Measurements from ENCODE around the gene MPIG6B. TPM values are rescaled to one million over a fixed set of nuclear protein-coding genes. Genes with fewer than 3 reads are reported as not detected.

The MPIG6B gene
- total RNA-seq, 1 donor from 2014 or later = not detected

DNA sequence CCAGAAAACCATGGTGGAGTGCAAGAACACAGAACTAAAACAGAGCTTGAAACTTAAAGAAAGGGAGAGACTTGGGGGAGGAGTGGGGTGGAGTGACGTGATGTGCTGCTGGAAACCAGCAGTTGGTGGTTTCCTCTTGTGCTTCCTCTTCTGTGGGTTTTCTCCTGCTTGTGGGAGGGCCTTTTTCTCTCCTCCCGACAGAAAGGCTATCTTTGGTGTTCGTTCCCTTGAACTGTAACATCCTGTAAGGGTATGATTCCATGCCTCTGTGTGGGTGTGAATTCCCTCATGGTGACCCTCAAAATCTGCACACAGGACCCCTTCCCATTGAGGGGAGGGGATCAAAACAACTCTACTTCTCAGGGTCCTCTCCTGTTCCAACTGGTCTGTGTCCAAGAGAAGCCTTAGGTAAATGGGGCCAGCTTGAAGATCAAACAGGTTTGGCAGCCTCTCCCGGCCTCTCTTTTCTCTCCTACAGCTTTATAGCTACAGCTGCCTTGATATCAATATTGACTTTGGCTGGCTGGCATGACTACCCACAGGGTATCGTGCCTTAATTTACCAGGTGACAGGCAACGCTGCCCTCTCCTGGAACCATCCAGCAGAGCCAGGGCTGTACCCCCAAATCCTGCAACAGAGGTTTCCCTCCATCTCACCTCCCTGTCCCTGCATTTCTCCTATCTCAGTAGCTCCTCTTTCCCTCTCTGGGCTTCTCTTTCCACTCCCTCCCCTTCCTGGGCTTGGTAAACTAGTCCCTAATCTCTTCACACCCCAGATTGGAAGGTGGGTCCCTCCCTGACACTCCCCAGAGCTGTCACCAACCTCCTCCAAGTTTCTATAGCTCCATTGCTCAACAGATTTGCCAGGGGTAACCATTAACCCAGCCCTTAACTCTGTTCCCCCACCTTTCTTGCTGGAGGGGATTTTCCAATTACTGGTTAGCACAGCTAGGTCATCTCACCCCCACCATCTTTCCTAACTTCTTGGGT is 15.1 kb downstream of the MPIG6B start:
- H3K27ac Mint-ChIP-seq (ENCODE audit: unreplicated experiment) = peak overlapping the region; percentile 97
- peaks cover 53% of the 10 kb centered on the region for H3K4me1 Mint-ChIP-seq (ENCODE audit: low read depth)
- peaks cover 13% of the 10 kb centered on the region for H3K36me3 Mint-ChIP-seq (ENCODE audit: low read depth)
- H3K9me3 Mint-ChIP-seq (ENCODE audit: low read depth) = no peaks in the 10 kb centered on the region
- TF ChIP-seq, protein P1, sequence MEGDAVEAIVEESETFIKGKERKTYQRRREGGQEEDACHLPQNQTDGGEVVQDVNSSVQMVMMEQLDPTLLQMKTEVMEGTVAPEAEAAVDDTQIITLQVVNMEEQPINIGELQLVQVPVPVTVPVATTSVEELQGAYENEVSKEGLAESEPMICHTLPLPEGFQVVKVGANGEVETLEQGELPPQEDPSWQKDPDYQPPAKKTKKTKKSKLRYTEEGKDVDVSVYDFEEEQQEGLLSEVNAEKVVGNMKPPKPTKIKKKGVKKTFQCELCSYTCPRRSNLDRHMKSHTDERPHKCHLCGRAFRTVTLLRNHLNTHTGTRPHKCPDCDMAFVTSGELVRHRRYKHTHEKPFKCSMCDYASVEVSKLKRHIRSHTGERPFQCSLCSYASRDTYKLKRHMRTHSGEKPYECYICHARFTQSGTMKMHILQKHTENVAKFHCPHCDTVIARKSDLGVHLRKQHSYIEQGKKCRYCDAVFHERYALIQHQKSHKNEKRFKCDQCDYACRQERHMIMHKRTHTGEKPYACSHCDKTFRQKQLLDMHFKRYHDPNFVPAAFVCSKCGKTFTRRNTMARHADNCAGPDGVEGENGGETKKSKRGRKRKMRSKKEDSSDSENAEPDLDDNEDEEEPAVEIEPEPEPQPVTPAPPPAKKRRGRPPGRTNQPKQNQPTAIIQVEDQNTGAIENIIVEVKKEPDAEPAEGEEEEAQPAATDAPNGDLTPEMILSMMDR (IDR thresholded peaks at IDR 0.05) = peak; percentile 44
- no peaks in the 10 kb centered on the region for H3K27me3 Mint-ChIP-seq (ENCODE audit: low read depth)
- DNase-seq (ENCODE audit: low spot score) = no peak
- H3K4me3 Mint-ChIP-seq (ENCODE audit: unreplicated experiment) = peak overlapping the region; percentile 100

DNA sequence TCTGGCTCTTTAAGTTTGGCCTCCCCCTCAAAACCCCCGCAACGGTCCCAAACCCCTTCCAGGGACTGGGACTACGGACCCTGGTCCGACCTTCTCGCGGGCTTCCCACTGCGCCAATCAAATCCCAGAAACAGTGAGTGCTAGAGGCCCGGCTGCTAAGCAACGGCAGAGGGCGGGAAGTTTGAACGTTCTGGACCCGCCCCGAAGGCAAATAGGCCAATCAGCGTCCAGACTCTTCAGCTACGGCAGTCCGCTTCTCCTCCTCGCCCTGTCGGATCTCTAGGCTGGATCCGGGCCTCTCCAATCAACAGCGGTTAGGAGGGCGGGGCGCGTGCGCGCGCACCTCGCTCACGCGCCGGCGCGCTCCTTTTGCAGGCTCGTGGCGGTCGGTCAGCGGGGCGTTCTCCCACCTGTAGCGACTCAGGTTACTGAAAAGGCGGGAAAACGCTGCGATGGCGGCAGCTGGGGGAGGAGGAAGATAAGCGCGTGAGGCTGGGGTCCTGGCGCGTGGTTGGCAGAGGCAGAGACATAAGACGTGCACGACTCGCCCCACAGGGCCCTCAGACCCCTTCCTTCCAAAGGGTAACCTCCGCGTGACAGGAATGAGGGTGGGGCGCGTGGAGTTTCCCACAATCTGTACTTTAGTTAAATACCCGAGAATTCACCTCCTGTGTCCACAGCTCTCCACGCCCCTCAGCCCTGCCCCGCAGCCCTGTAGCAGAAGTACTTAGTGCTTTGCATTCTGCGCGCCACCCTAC is 16.6 kb downstream of the MPIG6B start, which contains the start of gene MSH5:
Gene MSH5, plus strand, starts transcription at position 367 of the 758 bp plus-strand sequence. CDS start 462 bp downstream, outside the sequence.
- H3K36me3 Mint-ChIP-seq (ENCODE audit: low read depth) = peaks cover 5% of the 10 kb centered on the region
- DNase-seq (ENCODE audit: low spot score) = peak; percentile 99
- no peaks in the 10 kb centered on the region for H3K9me3 Mint-ChIP-seq (ENCODE audit: low read depth)
- H3K27ac Mint-ChIP-seq (ENCODE audit: unreplicated experiment) = peak within 1 kb of the TSS; percentile 97
- TF ChIP-seq, protein P1 (IDR thresholded peaks at IDR 0.05) = no peak
- no peaks in the 10 kb centered on the region for H3K27me3 Mint-ChIP-seq (ENCODE audit: low read depth)
- H3K4me3 Mint-ChIP-seq (ENCODE audit: unreplicated experiment) = peak within 1 kb of the TSS; percentile 95
- peaks cover 38% of the 10 kb centered on the region for H3K4me1 Mint-ChIP-seq (ENCODE audit: low read depth)

DNA sequence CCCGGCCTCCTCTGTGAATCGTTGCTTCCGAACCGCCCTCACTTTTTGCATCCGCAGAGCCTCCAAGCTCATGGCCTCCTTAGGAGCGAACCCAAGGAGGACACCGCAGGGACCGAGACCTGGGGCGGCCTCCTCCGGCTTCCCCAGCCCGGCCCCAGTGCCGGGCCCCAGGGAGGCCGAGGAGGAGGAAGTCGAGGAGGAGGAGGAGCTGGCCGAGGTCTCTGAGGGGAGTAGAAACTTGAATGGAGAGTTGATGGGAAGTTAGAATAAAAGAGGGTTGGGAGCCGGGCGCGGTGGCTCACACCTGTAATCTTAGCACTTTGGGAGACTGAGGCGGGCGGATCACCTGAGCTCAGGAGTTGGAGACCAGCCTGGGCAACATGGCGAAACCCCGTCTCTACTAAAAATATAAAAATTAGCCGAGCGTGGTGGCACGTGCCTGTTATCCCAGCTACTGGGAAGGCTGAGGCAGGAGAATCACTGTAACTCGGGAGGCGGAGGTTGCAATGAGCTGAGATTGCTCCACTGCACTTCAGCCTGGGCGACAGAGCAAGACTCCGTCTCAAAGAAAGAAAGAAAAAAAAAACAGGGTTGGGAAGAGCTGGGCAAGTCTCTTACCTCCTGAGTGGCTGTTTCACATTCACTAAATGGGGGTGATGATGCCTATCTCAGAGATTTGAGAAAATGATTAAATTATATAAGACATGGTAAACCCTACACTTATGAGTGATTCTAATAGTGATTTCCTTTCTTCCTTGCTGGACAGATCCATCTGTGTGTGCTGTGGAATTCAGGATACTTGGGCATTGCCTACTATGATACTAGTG is 17.4 kb downstream of the MPIG6B start:
- TF ChIP-seq, protein P1 (IDR thresholded peaks at IDR 0.05) = no peak
- H3K27me3 Mint-ChIP-seq (ENCODE audit: low read depth) = no peaks in the 10 kb centered on the region
- H3K27ac Mint-ChIP-seq (ENCODE audit: unreplicated experiment) = peak overlapping the region; percentile 90
- H3K9me3 Mint-ChIP-seq (ENCODE audit: low read depth) = no peaks in the 10 kb centered on the region
- H3K4me1 Mint-ChIP-seq (ENCODE audit: low read depth) = peaks cover 37% of the 10 kb centered on the region
- H3K4me3 Mint-ChIP-seq (ENCODE audit: unreplicated experiment) = peak overlapping the region; percentile 95
- DNase-seq (ENCODE audit: low spot score) = no peak
- peaks cover 5% of the 10 kb centered on the region for H3K36me3 Mint-ChIP-seq (ENCODE audit: low read depth)

DNA sequence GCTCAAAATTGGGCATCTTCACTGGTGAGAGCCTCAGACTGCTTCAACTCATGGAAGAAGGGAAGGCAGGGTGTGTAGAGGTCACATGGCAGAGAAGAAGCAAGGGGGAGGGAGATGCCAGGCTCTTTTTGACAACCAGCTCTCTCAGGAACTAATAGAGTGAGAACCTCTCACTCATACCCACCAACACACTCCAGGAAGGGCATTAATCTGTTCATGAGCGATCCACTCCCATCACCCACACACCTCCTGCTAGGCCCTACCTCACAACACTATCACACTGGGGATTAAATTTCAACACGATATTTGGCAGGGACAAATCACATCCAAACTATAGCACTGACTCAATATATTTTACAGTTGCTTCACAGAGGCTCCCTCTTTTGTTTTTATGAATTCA is 18.6 kb downstream of the MPIG6B start:
- Mint-ChIP-seq H3K27me3 (ENCODE audit: low read depth) (no peaks in the 10 kb centered on the region), H3K36me3 (ENCODE audit: low read depth) (peaks cover 2% of the 10 kb centered on the region), H3K27ac (ENCODE audit: unreplicated experiment) (no peak overlapping the region), H3K9me3 (ENCODE audit: low read depth) (no peaks in the 10 kb centered on the region), H3K4me1 (ENCODE audit: low read depth) (peaks cover 33% of the 10 kb centered on the region), H3K4me3 (ENCODE audit: unreplicated experiment) (no peak overlapping the region)
- TF ChIP-seq, protein P1 (IDR thresholded peaks at IDR 0.05) = no peak
- no peak for DNase-seq (ENCODE audit: low spot score)
